HFFc6 (cell line): Measurements from ENCODE around the gene TMC4. TPM values are rescaled to one million over a fixed set of nuclear protein-coding genes. Genes with fewer than 3 reads are reported as not detected.
A peak's percentile ranks its signal among the peaks of the same experiment; 100 is the strongest.

Source experiments
- DNase-seq: peaks from one replicate; pipeline ENCODE4 v3.0.0-alpha.2; 2018
- H3K27ac Mint-ChIP-seq: 2 replicates; pipeline ENCODE4 v1.8.0; 2020; ENCODE audit warnings: mild to moderate bottlenecking, mixed read lengths
- H3K27me3 Mint-ChIP-seq: 2 replicates; pipeline ENCODE4 v1.8.0; 2021; ENCODE audit warnings: mild to moderate bottlenecking, moderate library complexity, mixed read lengths; ENCODE audit not compliant: insufficient read depth
- H3K36me3 Mint-ChIP-seq: 2 replicates; pipeline ENCODE4 v1.8.0; 2021; ENCODE audit warnings: low read depth, mixed read lengths
- H3K4me1 Mint-ChIP-seq: 2 replicates; pipeline ENCODE4 v1.8.0; 2020; ENCODE audit warnings: low read depth, mixed read lengths
- H3K4me3 Mint-ChIP-seq: 2 replicates; pipeline ENCODE4 v1.8.0; 2020; ENCODE audit warnings: mild to moderate bottlenecking, moderate library complexity, mixed read lengths
- H3K9me3 Mint-ChIP-seq: 2 replicates; pipeline ENCODE4 v1.8.0; 2020; ENCODE audit warnings: mild to moderate bottlenecking, mixed read lengths
- total RNA-seq, 6 experiments: library from RNA; stranded (reverse); fragmentation: NEBNext Ultra II Directional; extraction: Animal tissue kit (Norgen Biotek cat#: 25700); gene quantifications; 2 replicates in 1 of 6; 3 replicates in 5 of 6; pipeline ENCODE4 v1.2.3, GENCODE V29; 2021
- TF ChIP-seq, protein P1 (sequence below): fragments of 200-600 bp; sonication (generic); IDR thresholded peaks from 2 replicates; pipeline ENCODE4 v1.5.0; 2021; ENCODE audit warnings: antibody characterized with exemption, mild to moderate bottlenecking

The TMC4 gene
- total RNA-seq, 6 experiments from 2014 or later: 0.43 to 0.70 (median 0.55) TPM

DNA sequence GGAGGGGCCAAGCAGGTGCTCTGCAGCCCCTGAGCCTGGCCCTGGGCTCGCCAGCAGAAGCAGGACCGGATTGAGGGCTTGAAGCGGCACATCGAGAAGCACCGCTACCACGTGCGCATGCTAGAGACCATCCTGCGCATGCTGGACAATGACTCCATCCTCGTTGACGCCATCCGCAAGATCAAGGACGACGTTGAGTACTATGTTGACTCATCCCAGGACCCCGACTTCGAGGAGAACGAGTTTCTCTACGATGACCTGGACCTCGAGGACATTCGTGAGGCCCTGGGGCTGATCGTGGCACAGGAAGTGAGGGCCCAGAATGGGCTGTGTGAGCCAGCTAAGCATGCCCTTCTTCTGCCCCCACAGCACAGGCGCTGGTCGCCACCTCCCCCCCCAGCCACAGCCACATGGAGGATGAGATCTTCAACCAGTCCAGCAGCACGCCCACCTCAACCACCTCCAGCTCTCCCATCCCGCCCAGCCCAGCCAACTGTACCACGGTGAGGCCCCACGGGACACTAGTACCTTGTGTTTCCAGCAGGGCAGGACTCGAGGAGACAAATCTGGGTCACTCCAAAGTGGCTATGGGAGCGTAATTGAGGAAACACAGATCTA lies 27.3 kb downstream of the TMC4 start:
- no peak for DNase-seq
- H3K4me1 Mint-ChIP-seq: peaks cover 21% of the 10 kb centered on the region
- H3K36me3 Mint-ChIP-seq: peaks cover 35% of the 10 kb centered on the region
- H3K27me3 Mint-ChIP-seq: peaks cover 5% of the 10 kb centered on the region
- no peak overlapping the region for H3K4me3 Mint-ChIP-seq
- no peaks in the 10 kb centered on the region for H3K9me3 Mint-ChIP-seq
- no peak overlapping the region for H3K27ac Mint-ChIP-seq
- TF ChIP-seq, protein P1, sequence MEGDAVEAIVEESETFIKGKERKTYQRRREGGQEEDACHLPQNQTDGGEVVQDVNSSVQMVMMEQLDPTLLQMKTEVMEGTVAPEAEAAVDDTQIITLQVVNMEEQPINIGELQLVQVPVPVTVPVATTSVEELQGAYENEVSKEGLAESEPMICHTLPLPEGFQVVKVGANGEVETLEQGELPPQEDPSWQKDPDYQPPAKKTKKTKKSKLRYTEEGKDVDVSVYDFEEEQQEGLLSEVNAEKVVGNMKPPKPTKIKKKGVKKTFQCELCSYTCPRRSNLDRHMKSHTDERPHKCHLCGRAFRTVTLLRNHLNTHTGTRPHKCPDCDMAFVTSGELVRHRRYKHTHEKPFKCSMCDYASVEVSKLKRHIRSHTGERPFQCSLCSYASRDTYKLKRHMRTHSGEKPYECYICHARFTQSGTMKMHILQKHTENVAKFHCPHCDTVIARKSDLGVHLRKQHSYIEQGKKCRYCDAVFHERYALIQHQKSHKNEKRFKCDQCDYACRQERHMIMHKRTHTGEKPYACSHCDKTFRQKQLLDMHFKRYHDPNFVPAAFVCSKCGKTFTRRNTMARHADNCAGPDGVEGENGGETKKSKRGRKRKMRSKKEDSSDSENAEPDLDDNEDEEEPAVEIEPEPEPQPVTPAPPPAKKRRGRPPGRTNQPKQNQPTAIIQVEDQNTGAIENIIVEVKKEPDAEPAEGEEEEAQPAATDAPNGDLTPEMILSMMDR: no peak

DNA sequence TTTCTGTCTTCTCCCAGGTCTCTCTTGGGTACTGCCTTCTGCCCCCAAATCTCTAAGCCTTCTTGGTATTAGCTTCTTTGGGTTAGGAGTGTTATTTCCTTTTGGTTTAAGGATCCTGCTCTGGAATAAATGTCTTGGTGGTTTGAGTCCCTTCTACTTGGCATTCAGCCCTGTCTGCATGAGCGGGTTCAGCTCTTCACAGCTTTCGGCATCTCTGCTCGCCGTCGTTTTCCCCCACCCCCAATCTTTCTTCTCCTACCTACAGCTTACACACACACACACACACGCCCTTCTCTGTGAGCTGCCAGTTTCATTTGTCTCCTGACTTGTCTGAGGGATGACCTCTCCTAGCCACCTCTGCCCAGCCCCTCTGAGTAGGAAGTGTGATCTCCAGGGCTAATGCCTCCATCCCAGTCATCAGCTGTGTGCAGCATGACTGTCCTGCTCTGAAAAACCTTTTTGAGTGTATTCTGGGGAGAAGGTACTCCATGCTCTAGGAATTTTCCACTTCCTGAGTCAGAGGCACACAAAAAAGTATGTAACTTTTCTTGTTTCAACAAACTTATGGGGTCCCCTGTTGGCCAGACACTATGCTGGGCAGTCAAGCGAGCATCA lies 30.7 kb downstream of the TMC4 start:
- Mint-ChIP-seq H3K4me3 (no peak overlapping the region; the same call in 1 of the 2 replicates), H3K27ac (peak overlapping the region; percentile 54; the same call in 1 of the 2 replicates), H3K27me3 (peaks cover 2% of the 10 kb centered on the region; the same call in 1 of the 2 replicates), H3K36me3 (peaks cover 29% of the 10 kb centered on the region), H3K9me3 (no peaks in the 10 kb centered on the region), H3K4me1 (peaks cover 40% of the 10 kb centered on the region)
- TF ChIP-seq, protein P1: no peak
- DNase-seq: peak; percentile 56

DNA sequence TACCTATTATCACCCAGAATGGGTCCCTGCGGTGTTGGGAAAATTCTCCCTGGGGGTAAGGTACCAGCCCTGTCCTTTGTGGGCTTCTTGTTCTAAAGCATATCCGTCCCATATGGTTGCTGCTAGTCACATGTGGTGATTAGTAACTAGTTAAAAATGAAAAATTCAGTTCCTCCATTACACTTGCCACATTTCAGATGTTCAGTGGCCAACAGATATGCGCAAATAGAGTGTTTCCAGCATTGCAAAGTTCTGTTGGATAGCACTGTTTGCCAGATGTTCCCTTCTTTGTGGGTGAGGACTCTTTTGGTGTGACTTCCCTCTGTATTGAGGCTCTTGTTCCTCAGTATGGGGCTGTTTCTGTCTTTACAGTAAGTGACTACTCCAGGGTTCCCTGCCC lies 31.6 kb downstream of the TMC4 start:
- no peaks in the 10 kb centered on the region for H3K9me3 Mint-ChIP-seq
- peaks cover 29% of the 10 kb centered on the region for H3K36me3 Mint-ChIP-seq
- H3K4me3 Mint-ChIP-seq: no peak overlapping the region
- TF ChIP-seq, protein P1: no peak
- peak overlapping the region; percentile 54; the same call in 1 of the 2 replicates for H3K27ac Mint-ChIP-seq
- H3K4me1 Mint-ChIP-seq: peaks cover 42% of the 10 kb centered on the region
- H3K27me3 Mint-ChIP-seq: peaks cover 2% of the 10 kb centered on the region; the same call in 1 of the 2 replicates
- peak; percentile 25 for DNase-seq

DNA sequence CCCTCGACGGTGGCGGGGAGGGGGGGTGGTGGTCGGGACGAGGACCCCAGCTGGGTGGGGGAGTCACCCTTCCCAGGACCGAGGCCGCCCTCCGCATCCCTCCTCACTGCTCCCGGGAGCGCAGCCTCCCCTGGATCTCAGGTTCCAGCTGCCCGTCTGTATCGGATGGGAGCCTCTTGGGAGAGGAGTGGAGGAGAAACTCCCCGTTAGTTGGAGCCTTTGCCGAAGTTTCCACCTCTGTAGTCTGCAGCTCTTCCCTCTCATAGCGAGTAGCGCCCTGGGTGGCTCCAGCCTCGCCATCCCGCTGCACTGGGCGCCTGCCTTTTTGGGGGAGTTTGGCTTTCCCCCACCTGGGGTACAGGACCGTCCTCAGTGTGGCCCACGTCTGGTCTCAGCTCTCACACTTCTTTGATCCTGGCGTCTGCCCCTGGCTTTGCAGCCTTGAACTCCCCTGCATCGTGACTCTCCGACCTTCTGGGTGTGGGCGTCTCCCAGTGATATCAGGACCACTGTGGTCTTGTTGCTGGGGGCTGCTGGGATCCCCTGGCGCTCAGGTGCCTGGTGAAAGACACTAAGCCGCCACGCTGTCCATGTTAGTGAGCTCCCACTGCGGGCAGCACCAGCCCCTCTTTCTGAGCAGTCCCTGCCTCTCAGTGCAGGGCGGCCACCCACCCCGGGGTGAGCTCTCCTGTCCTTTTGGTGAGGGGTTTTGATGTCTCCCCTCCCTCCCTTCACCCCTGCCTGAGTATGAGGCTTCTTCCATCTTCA lies 34.3 kb downstream of the TMC4 start:
- no peak for DNase-seq
- Mint-ChIP-seq H3K9me3 (no peaks in the 10 kb centered on the region), H3K27ac (peak overlapping the region; percentile 89), H3K27me3 (peaks cover 2% of the 10 kb centered on the region; the same call in 1 of the 2 replicates), H3K36me3 (peaks cover 14% of the 10 kb centered on the region), H3K4me3 (peak overlapping the region; percentile 91), H3K4me1 (peaks cover 50% of the 10 kb centered on the region)
- TF ChIP-seq, protein P1: no peak

DNA sequence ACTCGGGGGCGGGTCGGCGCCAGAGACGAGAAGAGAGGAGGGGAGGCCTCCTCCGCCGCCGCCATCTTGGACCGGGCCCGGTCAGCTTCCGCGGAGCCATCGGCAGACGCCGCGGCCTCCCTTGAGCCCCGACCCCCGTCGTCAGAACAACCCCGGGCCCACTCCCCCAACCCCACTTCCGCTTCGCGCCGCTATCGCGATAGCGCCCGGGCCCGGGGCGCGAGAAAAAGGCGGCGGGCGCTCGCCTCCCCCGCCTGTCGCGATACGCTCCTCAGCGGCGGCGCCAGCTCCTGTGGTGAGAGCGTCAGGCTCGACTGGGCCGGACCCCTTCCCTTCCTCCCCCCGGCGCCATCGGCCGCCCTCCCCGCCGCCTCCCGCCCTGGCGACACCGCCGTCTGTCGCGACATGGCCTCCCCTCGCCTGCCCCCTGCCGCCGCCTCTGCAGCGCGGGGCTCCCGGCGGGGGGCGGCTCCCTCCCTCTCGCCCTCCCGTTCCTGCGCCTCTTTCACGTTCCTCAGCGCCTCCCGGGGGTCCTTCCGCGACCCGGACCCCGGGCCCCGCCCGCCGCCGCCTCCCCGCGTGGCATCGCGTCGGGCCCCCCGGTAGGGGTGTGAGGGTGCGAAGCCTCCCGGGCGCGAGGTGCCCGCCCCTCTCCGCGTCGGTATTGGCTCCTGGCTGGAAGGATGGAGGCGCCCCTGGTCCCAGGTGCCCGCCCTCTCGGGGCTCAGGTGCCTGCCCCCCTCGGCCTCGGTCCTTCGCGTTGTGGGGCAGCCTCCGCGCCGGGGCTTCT lies 35.1 kb downstream of the TMC4 start, which contains the start of gene CNOT3:
CNOT3 (plus strand) TSS at position 64 of the 790 bp plus-strand sequence. CDS start 5,217 bp downstream, outside the sequence.
- H3K27ac Mint-ChIP-seq: peak within 1 kb of the TSS; percentile 89
- peaks cover 50% of the 10 kb centered on the region for H3K4me1 Mint-ChIP-seq
- TF ChIP-seq, protein P1: peak; percentile 62
- H3K4me3 Mint-ChIP-seq: peak within 1 kb of the TSS; percentile 91
- peaks cover 9% of the 10 kb centered on the region for H3K36me3 Mint-ChIP-seq
- no peak for DNase-seq
- no peaks in the 10 kb centered on the region for H3K9me3 Mint-ChIP-seq
- peaks cover 2% of the 10 kb centered on the region; the same call in 1 of the 2 replicates for H3K27me3 Mint-ChIP-seq
